Nucleus accumbens (tissue), 56 donors: ENCODE results near the gene DNAH3.
"Not testable (repeated sequence)": the region's sequence is repeated elsewhere in the genome, so short reads cannot be mapped to it uniquely, and the experiment has no call there.

Experiments used
- DNase-seq, 56 donors: peaks; one replicate each; lab custom pipeline; 2025; lab: John Stamatoyannopoulos, UW

The DNAH3 gene

DNA sequence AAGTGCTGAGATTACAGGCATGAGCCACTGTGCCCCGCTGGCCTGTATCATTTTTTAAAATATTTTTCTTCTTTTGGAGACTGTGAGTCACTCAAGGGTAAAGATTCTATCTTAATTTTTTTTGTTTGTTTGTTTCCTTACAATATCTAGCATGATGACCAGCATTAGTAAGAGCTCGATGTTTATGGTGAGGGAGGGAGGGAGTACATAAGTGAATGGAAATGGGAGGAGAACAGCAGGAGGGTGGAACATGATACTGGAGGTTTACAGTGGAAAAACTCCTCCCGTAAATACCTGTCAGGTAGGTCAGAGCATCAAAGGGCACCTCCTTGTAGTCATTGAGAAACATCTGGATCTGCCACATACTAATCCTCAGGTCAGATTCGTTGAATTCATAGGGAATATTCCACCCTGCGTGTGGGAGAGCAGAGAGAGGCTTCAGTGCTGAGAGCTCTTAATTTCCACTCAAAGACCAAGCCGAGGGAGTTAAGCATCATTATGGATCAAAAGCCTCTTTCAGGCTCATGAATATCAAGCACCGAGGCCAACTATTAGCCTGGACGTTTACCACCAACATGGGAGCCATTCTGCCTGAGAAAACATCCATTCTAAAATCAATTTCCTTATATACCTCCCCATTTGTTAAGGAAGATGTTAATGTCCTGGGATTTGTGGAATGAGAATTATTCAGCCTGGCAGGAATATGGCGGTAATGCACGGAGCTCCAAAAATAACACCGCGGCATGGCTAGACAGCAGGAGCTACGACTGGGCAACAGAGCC is 198.3 kb downstream of the DNAH3 start:
- DNase-seq, result no peak

DNA sequence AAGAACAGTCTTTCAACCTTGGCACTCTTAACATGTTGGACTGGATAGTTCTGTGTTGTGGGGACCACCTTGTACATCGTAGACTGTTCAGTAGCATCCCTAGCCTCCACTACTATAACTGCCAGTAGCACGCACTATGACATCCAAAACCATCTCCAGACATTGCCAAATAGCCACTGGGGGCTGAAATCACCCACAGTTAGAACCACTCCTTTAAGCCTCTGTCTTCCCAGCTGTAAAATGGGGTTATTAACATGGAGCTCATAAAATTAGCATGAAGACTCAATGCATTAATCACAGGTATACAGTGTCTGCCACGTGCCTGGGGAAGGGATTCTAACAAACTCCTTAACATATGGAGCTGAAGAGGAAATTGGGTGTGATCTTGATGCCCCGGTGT is 200.4 kb downstream of the DNAH3 start:
- DNase-seq, result no peak

DNA sequence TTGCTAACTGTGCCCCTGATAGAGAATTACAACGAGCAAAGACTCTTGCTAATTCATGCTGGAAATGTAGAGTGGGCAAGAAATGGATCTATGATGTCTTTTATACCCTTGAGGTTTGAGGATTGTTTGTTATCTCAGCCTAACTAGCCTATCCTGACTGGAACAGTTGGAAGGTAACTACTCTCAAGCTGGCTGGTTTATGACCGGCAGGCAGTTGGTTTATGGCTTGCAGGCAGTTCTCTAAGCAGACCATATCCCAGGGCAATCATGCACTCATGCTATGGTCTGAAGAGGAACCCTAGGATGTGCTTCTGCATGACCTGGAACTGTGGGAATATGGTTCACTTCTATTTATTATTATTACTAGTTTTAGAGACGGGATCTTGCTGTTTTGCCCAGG is 201.0 kb downstream of the DNAH3 start:
- no peak for DNase-seq

DNA sequence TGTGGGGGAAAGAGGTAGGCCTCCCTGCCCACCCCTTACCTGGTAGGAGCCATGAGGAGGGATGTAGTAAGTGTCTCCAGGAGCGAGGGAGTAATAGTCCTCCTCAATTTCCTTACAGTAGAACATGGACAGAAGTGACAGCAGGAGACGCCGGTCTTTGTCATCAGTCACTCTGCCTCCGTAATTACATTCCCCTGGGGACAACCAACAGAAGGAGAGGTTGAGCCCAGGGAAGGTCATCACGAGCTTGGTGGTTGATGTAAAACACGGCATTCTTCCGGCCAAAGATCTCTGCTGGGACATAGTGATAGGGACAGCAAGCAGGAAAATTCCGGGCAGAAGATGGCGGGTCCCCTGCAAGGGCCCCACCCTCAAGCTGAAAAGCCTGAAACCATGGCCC is 202.2 kb downstream of the DNAH3 start:
- DNase-seq, result no peak

DNA sequence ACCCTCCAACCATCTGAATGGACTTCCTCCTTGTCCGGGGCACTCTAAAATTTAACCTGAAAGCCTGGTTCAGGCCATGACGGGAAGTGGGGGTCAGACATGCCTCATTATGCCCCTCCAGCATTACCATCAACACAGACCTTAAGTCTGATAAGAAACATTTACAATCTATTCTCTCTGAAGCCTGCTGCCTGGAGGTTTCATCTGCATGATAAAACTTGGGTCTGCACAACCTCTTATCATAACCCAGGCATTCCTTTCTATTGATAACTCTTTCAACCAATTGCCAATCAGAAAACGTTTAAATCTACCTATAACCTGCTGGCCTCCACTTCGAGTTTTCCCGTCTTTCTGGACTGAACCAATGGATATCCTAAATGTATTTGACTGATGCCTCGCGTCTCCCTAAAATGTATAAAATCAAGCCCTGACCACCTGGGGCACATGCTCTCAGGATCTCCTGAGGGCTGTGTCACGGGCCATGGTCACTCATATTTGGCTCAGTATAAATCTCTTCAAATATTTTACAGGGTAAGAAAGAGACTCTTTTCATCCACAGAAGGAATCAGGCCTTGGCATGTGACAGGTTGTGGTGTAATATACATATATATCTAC is 204.5 kb downstream of the DNAH3 start:
- no peak for DNase-seq

DNA sequence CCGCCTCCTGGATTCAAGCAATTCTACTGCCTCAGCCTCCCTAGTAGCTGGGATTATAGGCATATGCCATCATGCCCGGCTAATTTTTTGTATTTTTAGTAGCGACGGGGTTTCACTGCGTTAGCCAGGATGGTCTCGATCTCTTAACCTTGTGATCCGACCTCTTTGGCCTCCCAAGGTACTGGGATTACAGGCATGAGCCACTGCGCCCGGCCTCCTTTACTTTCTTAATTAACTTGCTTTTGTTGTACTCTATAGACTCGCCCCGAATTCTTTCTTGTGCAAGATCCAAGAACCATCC is 205.1 kb downstream of the DNAH3 start:
- not testable (repeated sequence) for DNase-seq

DNA sequence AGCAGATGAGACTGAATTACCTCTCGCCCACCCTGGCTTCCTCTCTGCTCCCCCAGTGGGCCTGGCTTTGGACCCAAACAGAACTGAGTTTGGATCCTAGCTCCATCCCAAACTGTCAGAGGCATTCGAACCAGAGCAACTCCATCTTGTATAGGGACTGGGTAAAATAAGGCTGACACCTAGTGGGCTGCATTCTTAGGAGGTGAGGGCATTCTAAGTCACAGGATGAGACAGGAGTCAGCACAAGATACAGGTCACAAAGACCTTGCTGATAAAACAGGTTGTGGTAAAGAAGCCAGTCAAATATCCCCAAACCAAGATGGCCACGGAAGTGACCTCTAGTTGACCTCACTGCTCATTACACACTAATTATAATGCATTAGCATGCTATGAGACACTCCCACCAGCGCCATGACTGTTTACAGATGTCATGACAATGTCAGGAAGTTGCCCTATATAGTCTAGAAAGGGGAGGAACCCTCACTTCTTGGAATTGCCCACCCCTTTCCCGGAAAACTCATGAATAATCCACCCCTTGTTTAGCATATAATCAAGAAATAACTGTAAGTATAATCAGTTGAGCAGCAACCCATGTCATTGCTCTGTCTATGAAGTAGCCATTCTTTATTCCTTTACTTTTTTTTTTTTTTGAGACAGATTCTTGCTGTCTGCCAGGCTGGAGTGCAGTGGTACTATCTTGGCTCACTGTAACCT is 205.6 kb downstream of the DNAH3 start:
- no peak for DNase-seq

DNA sequence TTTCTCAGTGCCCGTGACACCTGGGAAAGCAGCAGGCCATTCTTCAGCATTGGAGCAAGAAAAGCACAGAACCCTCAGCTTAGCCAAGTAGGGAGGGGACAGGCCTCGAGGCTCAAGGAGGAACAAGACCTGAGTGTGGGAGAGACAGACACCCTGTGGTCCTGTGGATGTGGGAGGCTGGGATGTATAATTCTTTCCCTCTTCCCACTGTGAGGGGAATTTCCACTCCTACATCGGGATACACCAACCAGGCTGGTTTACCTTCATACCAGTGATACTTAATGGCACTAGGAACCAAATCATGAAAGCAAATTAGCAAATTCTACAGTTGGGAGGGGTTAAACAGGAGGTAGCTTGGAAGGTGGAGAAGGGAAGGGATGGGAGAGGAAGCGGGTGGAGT is 208.4 kb downstream of the DNAH3 start:
- no peak for DNase-seq

DNA sequence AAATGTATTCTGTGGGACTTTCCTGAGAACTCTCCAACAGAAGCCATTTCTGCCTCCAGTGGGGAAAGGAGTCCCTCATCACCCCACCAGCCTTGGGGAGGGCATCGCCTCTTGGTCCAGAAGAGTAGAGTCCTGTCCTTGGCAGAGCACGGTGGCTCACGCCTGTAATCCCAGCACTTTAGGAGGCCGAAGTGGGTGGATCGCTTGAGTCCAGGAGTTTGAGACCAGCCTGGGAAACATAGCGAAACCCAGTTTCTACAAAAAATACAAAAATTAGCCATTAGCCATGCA is 209.1 kb downstream of the DNAH3 start:
- DNase-seq, result no peak

DNA sequence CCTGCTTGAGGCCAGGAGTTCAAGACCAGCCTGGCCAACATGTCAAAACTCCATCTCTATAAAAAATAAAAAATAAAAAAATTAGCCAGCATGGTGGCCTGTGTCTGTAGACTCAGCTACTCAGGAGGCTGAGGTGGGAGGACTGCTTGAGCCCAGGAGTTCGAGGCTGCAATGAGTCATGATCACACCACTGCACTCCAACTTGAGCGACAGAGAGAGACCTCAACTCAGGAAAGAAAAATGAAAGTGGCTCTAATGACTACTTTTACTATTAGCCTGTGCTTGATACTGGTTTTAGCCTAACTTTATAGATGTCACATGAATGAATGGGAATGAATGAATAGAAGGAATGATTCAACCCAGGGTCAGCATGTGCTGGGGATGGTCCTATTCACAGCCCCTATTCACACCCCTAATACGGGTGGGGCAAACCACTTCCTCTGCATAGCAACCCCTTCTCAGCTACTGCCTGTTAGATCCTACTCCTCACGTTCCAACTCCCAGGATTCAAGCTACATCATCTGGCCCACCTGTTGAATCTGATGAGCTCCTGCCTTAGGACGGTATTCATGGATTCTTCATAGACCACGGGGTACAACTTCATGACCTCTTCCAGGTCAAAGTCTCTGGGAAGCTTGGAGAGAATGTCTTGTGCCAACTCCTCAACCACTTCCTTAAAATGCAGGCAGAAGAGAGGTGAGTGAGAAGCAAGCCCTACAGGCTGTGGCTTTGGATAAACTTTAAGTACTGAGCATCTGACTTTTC is 209.6 kb downstream of the DNAH3 start:
- DNase-seq, result no peak

DNA sequence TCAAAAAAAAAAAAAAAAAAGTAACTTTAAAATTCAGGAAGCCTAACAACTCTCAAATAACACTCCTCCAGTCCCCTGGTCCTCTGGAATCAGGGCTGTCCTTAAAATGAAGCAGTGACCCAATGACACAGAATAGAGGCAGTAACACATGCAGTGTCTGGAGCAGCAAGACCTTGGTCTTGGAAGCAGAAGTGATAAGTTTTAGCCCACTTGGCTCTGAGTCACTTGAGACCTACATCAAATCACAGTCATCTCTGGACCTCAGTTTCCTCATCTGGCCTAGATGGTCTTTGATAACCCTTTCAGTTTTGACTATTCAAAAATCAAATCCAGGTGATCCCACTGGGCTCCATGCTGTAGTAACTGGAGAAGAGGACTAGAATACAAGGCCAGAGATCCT is 211.0 kb downstream of the DNAH3 start:
- no peak for DNase-seq

DNA sequence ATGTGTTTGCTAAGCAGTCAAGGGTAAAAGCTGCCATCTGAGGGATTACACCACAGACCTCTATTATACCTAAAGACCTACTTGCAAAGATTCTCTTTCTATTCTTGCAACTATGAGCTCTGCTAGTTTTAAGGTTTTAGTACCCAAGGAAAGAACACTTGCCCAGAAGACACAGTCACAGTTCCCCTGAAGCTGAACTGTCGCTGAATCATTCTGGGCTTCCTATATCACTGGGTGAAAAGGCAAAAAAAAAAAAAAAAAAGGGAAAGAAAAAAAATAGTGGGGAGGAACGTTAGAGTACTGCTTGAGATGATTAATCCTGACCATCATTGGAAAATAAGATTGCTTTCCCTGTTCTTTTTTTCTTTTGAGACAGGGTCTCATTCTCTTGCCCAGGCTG is 212.2 kb downstream of the DNAH3 start:
- DNase-seq, result no peak

DNA sequence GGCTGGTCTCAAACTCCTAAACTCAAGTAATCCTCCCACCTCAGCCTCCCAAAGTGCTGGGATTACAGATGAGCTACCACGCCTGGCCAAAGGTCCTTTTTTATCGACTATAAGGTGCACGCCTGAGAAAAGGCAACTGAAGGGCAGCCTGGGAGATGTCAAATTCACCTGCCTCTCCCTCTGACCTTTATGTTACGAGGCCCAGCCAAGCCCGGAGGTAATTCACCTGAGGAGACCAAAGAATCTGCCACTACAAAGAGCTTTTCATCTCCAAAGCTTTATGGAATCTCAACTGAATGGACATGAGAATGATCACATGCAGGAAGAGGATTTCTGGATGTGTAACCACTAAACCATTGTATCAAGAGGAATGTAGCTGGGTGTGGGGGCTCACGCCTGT is 212.9 kb downstream of the DNAH3 start:
- no peak for DNase-seq

DNA sequence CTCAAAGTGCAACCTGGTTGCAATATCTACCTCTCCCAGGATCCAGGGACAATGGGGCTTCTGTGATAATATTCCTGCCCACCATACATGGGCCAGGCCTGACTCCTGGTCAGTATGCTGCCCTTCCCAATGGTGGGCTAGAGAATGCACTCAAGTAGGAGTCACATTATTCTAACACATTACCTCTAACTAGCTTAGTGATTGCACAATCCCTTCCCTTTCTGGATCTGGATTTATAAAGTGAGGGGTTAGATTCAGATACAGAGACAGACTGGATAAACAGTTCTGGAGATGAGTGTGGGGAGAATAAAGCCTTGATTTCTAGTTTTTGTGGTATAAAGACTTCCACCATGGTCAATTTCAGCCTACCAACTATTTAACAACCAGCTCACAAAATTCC is 217.1 kb downstream of the DNAH3 start:
- no peak for DNase-seq

DNA sequence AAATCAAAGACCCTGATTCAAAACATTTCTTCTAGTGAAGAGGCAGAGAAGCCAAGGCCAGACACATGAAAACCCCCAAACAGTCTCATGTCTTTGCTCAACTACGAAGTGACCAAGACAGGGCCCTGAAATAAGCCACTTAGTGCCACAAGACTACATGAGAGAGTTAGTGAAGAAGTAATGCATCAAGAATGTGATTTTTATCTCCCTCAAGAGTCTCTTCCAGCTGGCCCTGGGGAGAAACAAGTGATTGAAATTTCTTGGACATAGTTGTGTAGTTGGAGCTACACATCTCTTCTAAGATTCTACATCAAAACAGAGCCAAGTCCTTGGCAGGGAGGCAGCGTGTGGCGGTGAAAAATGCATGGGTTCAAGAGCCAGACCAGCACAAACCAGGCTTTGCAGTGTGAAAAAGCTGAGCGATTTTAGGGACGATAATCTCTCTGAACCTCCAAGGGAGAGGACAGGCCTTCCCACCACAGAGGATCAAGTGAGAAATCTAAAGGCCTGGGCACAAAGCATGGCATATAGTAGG is 219.5 kb downstream of the DNAH3 start:
- DNase-seq, result no peak

DNA sequence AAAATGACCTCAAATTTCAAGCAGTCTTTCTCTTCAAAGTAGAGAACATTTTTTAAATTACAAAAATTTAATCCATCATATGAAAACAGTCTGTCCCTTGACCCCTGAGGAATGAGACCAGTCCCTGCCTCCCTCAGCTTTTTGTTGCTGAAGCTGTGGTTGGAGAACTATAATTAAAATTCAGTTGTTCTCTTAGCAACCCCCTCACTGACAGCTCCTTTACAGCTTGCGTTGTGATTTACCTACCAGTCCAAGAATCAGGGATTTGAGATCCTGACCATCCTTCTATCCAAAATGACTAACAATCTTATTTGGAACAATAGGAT is 220.3 kb downstream of the DNAH3 start:
- no peak for DNase-seq

DNA sequence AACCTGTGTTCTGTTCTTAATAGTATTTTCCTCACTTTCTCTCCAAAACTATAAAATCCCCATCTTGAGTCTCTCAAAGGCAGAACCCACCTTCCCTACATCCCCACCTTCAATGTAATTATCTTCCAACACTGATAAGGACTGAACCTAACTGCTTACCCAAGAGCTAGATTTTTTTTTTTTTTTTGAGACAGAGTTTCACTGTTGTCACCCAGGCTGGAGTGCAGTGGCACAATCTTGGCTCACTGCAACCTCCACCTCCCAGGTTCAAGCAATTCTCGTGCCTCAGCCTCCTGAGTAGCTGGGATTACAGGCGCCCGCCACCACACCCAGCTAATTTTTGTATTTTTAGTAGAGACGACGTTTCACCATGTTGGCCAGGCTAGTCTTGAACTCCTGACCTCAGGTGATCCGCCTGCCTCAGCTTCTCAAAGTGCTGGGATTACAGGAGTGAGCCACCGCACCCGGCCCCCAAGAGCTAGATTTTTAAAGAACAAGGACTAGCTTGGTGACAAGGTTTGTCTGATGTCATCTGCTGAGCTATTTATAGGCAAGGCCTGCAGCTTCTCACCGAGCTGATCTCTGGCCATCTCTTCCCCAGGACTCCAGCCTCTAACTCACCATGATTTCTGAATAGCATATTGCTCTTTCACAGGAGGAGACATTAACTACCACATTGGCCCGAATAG is 220.8 kb downstream of the DNAH3 start:
- DNase-seq, result not testable (repeated sequence)

DNA sequence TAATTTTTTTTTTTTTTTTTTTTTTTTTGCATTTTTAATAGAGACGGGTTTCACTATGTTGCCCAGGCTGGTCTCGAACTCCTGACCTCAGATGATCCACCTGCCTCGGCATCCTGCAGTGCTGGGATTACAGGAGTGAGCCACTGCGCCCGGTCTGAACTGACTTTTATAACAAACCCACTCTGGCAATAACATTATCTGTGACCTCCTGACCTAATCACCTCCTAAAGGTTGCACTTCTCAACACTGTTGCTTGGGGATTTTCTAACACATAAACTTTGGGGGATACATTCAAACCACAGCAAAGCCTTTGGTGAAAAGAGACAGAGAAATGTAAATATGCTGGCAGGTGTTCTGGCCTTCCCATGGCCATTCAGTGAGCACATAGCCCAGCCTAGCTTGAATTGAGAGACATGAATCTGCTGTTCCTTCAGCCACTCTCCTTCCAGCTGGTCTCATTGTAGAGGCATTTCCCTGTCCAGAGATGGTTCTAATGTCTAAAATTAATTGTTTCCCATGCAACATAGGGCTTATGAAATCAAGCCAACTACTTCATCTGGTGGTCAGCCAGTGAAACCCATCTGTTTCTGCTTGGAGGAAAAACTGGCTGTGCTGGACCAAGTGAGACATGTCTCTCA is 221.8 kb downstream of the DNAH3 start:
- DNase-seq, result no peak

DNA sequence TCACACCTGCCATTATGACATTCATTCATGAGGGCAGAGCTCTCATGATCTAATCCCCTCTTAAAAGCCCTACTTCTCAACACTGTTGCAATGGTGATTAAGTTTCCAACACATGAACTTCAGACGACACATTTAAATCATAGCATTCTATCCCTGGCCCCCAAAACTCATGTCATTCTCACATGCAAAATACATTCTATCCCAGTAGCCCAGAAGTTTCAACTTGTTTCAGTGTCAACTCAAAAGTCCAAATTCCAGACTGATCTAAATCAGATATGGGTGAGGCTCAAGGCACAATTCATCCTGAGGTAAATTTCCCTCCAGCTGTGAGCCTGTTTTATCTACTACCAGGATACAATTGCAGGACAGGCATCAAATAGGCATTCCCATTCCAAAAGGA is 224.9 kb downstream of the DNAH3 start:
- DNase-seq, result no peak

DNA sequence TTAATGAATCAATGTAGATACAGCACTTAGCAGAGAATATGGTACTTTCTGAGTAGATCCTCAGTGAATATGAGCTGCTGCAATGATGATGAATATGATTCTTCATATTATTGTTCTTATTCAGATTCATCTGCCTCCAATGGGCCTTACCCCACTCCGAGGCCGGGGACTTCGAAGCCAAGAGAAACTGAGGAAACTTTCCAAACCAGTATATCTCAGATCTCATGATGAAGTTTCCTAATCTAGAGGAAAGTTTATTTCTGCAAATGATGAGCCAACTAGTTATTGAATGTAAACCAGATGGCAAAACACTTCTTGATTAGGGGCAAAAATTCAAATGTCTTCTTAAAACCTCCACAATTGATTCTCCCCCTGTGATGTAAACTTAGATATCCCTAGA is 226.8 kb downstream of the DNAH3 start:
- DNase-seq, result no peak
